Activated T-cell treated with anti-CD3 and anti-CD28 coated beads, Interleukin-2, amount 50 U/mL, for 1 hour (primary cell): Measurements from ENCODE around the gene INHBB.

Experiments used
- DNase-seq: peaks from one replicate; pipeline ENCODE4 v3.0.0-alpha.2; 2020

Gene INHBB

DNA sequence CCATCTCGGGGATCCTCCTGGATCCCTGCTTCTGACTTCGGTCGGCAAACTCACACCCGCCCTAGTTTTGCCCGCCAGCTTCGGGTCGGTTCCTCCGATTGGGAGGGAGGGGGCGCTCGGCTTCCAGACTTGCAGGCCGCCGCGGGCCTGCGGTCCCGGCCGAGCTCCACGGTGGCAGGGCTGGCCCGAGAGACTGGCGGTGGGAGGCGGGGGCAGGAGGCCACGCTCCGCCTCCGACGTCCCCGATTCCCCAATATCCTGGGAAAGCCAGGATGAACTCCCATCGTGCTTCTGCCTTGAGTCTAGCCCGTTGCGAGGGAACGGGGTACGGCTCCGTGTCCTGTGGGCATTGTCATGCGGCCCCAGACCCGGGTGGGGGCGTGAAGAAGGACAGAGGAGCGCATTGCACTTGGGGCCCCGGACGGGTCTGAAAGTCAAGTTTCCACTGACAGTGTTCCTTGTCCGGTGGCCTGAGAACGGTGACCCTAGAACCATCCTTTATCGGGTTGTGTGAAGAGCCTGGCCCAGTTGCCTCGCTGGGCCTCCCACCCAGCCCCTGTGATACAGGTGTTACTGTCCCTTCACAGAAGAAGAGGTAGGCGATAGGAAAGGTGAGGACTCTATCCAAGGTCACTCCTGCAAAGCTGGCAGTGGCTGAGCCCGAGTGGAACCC is 2.4 kb upstream of the INHBB start:
- DNase-seq: peak; percentile 59

DNA sequence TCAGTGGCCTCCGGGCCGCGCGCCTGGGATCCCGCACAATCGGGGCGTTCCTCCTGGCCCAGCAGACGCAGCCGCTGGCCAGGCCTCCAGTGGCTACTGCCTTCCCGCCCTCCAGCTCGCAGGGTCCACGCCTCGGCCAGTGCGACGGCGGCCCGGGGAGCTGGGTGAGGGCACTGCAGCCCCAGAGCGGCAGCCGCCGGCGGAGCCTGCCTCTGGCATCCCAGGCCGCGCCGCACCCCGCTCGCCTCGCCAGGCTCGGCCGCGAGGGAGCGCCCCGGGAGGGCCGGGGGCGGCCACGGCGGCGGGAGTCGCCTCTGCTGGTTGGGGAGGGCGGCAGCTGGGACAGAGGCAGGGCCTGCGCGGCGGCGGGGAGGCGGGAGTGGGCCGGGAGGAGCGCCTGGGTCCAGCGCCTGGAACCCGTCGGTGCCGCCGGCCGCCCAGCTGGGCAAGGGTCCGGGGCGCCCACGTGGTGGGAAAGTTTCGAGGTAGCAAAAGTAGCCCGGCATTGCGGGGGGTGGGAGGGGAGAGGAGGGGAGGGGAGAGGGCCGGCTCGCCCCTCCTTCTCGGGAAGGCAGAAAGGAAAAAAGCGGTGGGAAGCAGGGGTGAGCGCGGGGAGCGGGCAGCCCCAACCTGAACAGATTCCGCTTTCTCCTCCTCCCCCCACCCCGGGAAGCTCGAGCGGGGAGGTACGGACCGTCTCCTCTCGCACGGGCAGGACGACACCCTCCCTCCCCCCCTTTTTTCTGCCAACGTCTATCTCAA is 1.5 kb upstream of the INHBB start:
- peak; percentile 19 for DNase-seq

DNA sequence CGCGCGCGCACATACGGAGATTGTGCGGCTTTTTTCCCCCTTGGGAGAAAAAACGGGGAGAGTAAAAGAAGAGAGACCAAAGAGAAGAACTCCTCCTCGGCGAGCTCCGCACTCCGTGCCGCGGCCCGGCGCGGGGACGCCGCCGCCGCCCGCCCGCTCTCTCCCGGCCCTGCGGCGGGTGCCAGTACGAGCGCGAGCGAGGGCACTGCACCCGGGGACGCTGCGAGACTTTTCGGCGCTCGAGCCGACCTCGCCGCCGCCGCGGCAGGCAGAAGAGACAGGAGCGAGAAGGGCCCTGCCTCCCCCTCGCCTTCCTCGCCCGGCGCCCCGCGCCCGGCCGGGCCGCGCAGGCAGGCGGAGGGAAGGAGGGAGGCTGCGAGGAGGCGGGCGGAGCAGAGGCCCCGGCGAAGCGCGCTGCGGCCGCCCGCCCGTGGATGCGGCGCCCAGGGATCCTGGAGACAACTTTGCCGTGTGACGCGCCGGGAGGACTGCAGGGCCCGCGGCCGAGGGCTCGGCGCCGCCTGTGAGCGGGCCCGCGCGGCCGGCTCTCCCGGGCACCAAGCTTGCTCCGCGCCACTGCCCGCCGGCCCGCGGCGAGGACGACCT is 857 bp upstream of the INHBB start:
- peak; percentile 41 for DNase-seq

DNA sequence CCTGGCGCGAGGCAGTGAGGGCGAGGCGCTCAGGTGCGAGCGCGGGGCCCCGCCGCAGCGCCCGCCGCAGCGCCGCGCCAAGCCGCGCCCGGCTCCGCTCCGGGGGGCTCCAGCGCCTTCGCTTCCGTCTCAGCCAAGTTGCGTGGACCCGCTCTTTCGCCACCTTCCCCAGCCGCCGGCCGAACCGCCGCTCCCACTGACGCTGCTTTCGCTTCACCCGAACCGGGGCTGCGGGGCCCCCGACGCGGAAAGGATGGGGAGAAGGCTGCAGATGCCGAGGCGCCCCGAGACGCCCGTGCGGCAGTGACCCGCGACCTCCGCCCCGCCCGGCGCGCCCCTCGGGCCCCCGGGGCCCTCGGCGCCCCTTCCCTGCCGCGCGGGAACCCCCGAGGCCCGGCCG is 328 bp upstream of the INHBB start:
- DNase-seq: peak; percentile 26

DNA sequence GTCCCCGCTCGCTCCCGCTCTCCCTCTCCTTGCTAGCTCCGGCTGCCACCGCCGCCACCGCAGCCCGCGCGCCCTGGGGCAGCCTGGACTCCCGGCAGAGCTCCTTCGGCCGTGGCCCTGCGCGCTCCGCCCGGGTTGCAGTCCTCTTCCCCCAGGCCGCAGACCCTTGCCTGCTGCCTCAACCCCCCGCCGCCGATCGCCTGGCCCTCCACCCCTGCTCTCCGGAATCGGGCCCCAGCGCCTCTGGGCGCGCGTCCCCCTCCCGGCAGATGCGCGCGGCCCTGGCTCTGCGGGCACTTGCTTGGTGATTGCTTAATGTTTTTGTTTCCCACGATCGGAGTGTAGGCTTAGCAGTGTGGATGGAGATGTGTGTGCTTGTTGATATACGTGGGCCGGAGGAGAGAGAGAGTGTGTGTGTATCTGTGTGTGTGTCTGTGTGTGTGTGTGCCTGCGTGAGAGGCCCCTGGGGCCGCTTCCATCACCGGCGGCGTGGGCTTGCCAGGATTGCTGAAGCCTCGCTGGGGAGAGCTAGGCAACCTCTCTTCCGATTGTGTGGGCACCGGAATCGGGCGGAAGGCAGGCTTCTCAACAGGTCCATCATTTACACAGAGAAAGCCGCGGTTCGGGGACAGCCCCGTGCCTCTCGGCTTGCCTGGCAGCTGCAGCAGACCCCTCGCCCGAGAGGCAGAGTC is 877 bp downstream of the INHBB start:
- DNase-seq: peak; percentile 23

DNA sequence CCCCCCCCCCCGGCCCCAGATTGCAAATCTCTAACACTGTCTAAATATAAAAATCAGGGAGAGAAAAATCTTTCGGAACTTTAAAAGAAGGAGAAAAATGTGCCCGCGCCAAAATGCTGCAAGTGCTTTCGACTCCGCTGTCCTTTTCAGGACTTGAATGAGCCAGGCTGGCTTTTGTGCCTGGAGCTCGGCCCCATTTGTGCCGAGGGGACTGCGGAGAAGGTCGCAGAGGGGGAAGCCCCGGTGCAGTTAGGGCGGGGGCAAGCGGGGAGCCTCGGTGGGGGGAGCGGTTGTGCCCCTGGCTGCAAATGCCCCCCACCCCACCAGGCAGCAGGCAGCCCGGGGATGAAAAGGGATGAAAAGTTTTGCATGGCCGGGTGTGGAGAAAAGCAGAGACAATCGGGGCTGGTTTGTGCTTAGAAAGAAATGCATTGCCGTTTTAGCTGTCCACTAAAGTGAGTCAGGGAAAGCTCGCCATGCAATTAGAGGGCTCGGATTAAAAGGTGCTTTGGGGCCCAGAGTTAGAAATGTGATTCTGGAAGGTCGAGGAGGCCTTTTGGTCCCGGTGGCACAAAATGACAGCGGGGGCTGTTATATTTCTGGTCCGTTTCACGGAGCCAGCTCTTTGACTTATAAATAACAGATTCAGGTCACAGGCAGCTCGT is 1.6 kb downstream of the INHBB start:
- no peak for DNase-seq

DNA sequence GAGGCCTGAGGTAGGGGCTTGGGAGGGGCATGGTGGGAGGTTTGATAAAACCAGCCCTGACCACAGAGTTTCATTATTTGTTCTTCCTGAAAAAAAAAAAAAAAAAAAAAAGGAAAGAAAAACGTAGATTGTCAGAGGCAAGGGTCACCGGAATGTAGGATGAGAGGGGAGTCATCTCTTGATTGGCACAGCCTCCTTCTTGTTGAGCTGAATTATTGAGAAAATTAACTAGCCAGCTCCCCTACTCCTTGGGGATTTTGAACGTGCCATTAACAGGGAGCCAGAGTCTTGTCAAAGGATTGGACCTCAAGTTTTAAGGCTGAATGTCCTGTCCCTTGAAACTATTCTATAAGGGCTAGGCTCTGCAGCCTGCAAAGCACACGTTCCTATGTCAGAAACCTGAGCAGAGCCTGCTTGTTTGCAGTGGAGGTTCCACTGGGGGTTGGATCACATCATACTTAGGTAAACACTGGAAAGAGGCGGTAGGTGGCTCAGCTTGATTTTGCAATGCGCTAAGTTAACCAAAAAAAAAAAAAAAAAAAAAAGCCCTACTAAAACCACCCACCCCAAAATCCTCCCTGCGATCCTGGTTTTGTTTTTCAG is 2.3 kb downstream of the INHBB start:
- DNase-seq: no peak

DNA sequence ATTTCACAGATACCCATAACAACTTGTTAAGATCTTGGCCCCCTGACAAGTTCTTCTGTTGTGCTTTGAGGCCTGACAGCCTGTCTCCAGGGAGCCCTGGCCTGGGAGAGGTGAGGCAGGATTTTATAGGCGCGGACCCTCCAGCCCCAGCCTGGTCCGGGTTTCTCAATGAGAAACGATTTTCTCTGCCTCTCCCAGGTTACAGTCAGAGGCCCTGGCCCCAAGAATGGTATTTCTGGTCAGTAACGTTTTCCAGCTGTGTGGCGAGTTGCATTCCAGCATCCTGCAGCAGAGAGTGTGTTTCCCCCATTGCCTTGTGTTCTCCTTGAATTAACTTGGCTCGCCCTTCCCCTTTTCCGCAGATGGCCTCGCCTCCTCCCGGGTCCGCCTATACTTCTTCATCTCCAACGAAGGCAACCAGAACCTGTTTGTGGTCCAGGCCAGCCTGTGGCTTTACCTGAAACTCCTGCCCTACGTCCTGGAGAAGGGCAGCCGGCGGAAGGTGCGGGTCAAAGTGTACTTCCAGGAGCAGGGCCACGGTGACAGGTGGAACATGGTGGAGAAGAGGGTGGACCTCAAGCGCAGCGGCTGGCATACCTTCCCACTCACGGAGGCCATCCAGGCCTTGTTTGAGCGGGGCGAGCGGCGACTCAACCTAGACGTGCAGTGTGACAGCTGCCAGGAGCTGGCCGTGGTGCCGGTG is 3.0 kb downstream of the INHBB start:
- no peak for DNase-seq

DNA sequence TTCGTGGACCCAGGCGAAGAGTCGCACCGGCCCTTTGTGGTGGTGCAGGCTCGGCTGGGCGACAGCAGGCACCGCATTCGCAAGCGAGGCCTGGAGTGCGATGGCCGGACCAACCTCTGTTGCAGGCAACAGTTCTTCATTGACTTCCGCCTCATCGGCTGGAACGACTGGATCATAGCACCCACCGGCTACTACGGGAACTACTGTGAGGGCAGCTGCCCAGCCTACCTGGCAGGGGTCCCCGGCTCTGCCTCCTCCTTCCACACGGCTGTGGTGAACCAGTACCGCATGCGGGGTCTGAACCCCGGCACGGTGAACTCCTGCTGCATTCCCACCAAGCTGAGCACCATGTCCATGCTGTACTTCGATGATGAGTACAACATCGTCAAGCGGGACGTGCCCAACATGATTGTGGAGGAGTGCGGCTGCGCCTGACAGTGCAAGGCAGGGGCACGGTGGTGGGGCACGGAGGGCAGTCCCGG is 3.5 kb downstream of the INHBB start:
- no peak for DNase-seq

DNA sequence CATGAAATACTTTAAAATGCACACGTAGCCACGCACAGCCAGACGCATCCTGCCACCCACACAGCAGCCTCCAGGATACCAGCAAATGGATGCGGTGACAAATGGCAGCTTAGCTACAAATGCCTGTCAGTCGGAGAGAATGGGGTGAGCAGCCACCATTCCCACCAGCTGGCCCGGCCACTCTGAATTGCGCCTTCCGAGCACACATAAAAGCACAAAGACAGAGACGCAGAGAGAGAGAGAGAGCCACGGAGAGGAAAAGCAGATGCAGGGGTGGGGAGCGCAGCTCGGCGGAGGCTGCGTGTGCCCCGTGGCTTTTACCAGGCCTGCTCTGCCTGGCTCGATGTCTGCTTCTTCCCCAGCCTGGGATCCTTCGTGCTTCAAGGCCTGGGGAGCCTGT is 4.1 kb downstream of the INHBB start:
- DNase-seq: no peak

DNA sequence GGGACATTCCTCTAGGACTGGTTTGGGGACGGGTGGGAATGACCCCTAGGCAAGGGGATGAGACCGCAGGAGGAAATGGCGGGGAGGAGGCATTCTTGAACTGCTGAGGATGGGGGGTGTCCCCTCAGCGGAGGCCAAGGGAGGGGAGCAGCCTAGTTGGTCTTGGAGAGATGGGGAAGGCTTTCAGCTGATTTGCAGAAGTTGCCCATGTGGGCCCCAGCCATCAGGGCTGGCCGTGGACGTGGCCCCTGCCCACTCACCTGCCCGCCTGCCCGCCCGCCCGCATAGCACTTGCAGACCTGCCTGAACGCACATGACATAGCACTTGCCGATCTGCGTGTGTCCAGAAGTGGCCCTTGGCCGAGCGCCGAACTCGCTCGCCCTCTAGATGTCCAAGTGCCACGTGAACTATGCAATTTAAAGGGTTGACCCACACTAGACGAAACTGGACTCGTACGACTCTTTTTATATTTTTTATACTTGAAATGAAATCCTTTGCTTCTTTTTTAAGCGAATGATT is 4.9 kb downstream of the INHBB start:
- DNase-seq: no peak

DNA sequence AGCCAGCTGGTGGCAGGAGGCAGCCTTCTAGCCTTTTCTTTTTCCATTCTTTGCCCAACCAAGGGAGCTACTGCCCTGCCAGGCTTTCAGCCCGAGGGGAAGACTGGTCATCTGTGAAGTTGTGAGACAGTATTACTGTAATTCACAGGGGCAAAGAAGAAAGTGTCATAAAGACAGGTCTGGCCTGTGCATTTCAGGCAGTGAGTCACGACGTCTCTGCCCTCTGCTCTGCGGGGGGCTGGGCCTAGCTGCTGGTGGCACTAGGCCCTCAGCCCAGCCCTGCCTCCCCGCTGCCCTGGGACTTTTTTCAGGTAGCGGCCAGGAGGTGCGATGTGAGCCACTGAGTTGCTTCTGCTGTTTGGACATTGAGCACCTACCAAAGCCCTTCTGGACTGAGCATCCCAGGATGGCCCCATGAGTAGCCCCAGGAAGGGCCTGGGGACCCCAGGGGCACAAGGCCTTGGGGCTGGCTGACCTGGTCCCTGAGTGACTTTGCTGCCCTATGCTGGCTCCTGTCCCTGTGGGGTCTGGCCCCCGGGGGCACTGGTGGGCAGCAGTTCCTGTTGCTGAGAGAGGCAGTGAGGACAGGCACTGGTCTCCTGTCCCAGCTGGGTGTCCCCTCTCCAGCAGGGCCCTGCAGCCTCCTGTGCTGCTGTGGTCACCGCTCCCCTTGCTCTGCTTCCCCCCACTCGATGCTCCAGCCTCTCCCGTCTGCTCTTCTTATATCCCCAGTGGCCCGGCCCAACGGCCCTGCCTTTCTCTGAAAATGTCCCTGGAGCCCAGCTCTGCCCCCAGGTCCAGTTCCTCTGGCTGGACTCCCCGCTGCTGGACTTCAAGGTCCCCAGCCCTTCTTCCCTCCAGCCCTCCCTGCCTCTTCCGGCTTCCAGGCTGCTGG is 7.0 kb downstream of the INHBB start:
- no peak for DNase-seq

DNA sequence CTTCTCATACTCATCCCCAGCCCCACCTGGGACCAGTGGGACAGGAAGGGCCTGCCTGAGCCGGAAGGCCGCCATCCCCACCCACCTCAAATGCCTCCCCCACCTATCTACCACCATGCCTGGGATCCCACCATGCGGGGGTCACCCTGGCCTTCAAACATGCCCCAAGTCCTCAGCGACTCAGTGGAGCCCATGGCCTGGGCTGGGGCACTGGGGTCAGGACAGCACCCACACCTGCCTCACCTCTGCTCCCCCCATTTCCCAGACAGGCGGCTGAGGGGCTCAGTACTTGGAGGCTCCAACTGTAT is 7.6 kb downstream of the INHBB start:
- no peak for DNase-seq

DNA sequence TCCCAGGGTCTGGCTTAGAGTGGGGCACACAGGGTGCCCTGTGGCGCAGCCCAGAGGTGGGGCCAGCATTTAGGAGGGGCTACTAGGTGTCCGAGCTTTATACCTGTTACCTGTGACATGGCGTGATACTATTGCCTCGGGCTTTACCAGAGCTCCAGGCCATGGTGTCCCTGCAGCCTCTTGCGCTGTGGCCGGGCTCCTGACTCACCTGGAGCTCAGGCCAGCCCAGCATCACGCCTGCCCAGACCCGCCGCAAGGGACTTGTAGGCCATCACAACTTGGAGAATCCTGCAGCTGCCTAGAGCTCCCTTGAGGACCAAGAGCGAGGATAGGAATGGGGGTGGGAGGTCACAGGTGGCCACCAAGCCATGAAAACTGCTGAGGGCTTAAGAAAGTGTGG is 8.0 kb downstream of the INHBB start:
- DNase-seq: no peak

DNA sequence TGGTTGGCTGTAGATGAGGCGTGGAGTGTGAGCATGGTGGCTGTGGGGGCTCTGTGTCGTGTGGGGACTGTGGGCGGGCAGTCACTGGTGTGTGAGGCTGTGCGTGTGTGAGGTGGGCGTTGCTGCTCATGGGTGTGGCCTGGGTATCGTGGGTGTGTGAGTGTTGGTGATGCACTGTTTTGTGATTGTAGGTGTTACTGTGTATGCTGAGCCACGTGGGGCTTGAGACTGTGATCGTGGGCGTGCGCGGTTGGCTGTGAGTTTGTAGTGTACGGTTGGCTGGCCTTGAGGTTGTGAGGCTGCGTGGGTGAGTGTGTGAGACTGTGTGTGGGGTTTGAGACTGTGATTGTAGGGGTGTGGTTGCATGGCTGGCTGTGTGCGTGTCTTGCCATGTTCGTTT is 8.5 kb downstream of the INHBB start:
- no peak for DNase-seq

DNA sequence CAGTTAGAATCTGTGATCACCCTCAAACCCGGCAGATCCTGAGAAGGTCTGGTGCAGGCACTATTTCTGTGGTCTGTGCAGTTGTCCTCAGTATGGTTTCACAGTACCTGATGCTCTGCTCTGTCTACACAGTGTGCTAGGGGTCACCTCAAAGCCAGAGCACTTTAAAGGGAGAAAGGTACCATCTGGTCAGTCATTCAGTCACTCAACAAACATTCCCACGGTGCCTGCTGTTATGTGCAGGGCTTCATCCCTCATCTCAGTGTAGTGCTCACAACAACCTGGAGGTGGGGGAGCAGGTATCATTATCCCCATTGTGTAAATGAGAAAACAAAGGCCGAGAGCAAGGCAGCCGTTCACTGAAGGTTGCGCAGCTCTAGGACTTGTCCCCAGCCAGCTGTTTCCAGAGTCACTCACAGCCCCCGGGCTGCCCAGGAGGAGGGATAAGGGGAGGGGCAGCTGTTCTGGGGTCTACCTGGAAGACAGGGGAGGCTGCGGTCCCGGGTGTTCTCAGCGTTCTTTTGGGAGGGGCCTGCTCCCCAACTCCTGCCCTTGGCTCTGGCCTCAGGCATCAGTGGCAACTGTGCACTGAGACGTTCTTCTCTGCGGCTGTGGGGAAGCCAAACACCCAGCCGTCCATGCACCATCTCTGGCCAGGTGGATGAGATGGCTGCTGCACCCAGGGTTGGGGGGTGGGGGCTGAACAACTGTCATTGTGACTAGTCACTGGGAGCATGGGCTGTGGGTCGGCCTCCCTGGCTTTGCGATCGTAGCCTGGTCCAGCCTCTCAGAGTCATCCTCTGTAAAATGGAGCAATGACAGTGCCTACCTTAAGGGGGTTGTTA is 9.2 kb downstream of the INHBB start:
- DNase-seq: no peak

DNA sequence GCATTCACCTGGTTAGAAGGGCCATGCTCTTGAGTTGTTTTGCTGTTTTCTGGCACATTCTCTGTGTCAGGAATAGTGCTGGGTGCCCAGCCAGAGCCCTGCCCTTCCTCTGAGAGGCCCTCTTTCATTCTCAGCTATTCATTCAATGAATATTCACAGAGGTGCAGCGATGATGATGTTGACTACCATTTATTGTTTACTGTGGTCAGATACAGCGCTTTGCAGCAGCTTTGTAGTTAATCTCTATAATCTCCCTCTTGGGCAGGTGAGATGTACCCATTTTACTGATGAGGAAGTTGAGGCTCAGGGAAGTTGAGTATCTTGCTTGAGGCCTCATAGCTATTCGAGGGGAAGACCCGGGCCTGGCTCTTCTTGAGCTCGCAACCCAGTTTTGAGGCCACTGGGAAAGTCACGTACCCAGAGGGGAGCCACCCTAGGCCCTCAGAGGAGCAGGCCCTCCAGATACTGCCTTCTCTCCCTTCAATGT is 9.9 kb downstream of the INHBB start:
- no peak for DNase-seq

DNA sequence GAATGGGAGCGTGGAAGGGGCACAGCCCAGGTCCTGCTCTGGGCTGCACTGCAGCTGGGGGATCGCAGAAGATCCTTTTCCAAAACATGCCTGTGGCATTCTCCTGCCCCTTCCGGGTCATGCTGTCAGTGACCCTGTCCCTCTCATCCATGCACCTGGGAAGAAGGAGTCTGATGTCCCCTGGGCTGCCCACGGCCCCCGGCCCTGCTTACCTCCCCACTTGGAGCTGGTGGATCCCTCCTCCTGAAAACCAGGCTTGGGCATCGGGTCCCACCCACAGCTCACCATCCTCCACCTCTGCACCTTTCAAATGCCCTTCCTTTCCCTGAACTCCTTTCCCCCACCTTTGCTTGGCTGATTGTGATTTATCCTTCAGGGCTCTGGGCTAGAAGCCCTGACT is 11.8 kb downstream of the INHBB start:
- DNase-seq: no peak

DNA sequence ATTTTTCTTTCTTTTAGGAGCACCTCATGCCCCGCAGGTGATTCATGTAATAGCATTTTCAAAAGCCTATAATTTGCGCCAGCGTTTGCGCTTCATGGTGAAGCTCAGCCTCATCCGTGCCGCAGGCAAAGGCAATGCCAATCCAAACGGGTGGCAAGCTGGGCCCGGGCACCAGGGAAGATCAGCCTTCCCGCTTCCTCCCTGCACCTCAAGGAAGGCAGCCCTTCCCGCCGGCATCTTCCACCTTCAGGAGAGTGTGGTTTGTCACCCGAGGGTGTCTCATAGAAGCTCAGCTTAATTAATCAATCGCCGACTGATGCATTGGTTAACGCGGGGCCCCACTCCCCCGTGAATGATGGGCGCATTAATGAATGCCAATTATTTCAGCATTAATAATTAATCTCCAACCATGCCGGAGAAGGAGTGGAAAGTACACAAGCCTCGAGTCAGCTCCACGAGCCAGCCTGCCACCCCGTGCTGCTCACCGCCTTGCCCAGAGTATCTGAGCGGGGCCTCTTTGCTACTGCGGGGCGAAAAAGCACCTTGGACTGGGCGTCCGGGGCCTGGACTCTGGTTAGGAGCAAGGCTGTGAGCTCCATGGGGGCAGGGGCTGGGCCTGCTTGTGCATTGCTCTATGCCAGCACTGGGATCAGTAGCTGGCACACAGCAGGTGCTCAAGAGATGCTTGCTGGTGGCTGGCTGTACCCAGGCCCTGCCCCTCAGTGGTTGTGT is 13.0 kb downstream of the INHBB start:
- DNase-seq: no peak
